ENCODE results near the gene GRN.

The GRN gene

GRCh38 chr17:44380767-44381166, 35.7 kb downstream of the GRN start:
- no peaks in the 10 kb centered on the region for H3K9me3 ChIP-seq (ENCODE audit: low read length)
- no peaks in the 10 kb centered on the region for H3K36me3 ChIP-seq (ENCODE audit: insufficient read depth, low read length)
- no peak overlapping the region for H3K27ac ChIP-seq (ENCODE audit: low read depth, low read length)
- H3K4me3 ChIP-seq (ENCODE audit: low read depth in 1 of 2, low read length in 2 of 2): no peak overlapping the region
- peaks cover 11% of the 10 kb centered on the region for H3K4me1 ChIP-seq (ENCODE audit: insufficient read depth, low read length)
- no peak overlapping the region for H3K9ac ChIP-seq (ENCODE audit: low read length)
- H3K27me3 ChIP-seq (ENCODE audit: control insufficient read depth in 1 of 2, insufficient read depth in 2 of 2, low read length in 2 of 2): peaks cover 0 to 7% of the 10 kb centered on the region in 2 donors

GRCh38 chr17:44381810-44382305, 36.8 kb downstream of the GRN start:
- H3K27me3 ChIP-seq (ENCODE audit: control insufficient read depth in 1 of 2, insufficient read depth in 2 of 2, low read length in 2 of 2): peaks cover 0 to 7% of the 10 kb centered on the region in 2 donors
- no peak overlapping the region for H3K4me3 ChIP-seq (ENCODE audit: low read depth in 1 of 2, low read length in 2 of 2)
- no peaks in the 10 kb centered on the region for H3K36me3 ChIP-seq (ENCODE audit: insufficient read depth, low read length)
- H3K9me3 ChIP-seq (ENCODE audit: low read length): no peaks in the 10 kb centered on the region
- H3K9ac ChIP-seq (ENCODE audit: low read length): no peak overlapping the region
- H3K27ac ChIP-seq (ENCODE audit: low read depth, low read length): no peak overlapping the region
- peaks cover 12% of the 10 kb centered on the region for H3K4me1 ChIP-seq (ENCODE audit: insufficient read depth, low read length)

GRCh38 chr17:44382917-44383316, 37.8 kb downstream of the GRN start:
- Histone ChIP-seq H3K27ac (ENCODE audit: low read depth, low read length) (no peak overlapping the region), H3K9ac (ENCODE audit: low read length) (no peak overlapping the region), H3K27me3 (ENCODE audit: control insufficient read depth in 1 of 2, insufficient read depth in 2 of 2, low read length in 2 of 2) (peaks cover 0 to 7% of the 10 kb centered on the region in 2 donors), H3K9me3 (ENCODE audit: low read length) (no peaks in the 10 kb centered on the region), H3K4me1 (ENCODE audit: insufficient read depth, low read length) (peaks cover 12% of the 10 kb centered on the region), H3K4me3 (ENCODE audit: low read depth in 1 of 2, low read length in 2 of 2) (no peak overlapping the region), H3K36me3 (ENCODE audit: insufficient read depth, low read length) (no peaks in the 10 kb centered on the region)

GRCh38 chr17:44383363-44383762, 38.3 kb downstream of the GRN start:
- no peak overlapping the region for H3K9ac ChIP-seq (ENCODE audit: low read length)
- H3K4me3 ChIP-seq (ENCODE audit: low read depth in 1 of 2, low read length in 2 of 2): no peak overlapping the region
- peaks cover 0 to 7% of the 10 kb centered on the region in 2 donors for H3K27me3 ChIP-seq (ENCODE audit: control insufficient read depth in 1 of 2, insufficient read depth in 2 of 2, low read length in 2 of 2)
- no peaks in the 10 kb centered on the region for H3K36me3 ChIP-seq (ENCODE audit: insufficient read depth, low read length)
- peaks cover 12% of the 10 kb centered on the region for H3K4me1 ChIP-seq (ENCODE audit: insufficient read depth, low read length)
- no peak overlapping the region for H3K27ac ChIP-seq (ENCODE audit: low read depth, low read length)
- no peaks in the 10 kb centered on the region for H3K9me3 ChIP-seq (ENCODE audit: low read length)

- no peaks in the 10 kb centered on the region for H3K9me3 ChIP-seq (ENCODE audit: low read length)
- H3K4me3 ChIP-seq (ENCODE audit: low read depth in 1 of 2, low read length in 2 of 2): no peak overlapping the region
- H3K36me3 ChIP-seq (ENCODE audit: insufficient read depth, low read length): no peaks in the 10 kb centered on the region
- no peak overlapping the region for H3K27ac ChIP-seq (ENCODE audit: low read depth, low read length)
- H3K27me3 ChIP-seq (ENCODE audit: control insufficient read depth in 1 of 2, insufficient read depth in 2 of 2, low read length in 2 of 2): peaks cover 0 to 7% of the 10 kb centered on the region in 2 donors
- peaks cover 12% of the 10 kb centered on the region for H3K4me1 ChIP-seq (ENCODE audit: insufficient read depth, low read length)
- no peak overlapping the region for H3K9ac ChIP-seq (ENCODE audit: low read length)
Measured at GRCh38 chr17:44383861-44384260, 38.8 kb downstream of the GRN start.

- no peaks in the 10 kb centered on the region for H3K36me3 ChIP-seq (ENCODE audit: insufficient read depth, low read length)
- peaks cover 0 to 7% of the 10 kb centered on the region in 2 donors for H3K27me3 ChIP-seq (ENCODE audit: control insufficient read depth in 1 of 2, insufficient read depth in 2 of 2, low read length in 2 of 2)
- no peaks in the 10 kb centered on the region for H3K9me3 ChIP-seq (ENCODE audit: low read length)
- H3K9ac ChIP-seq (ENCODE audit: low read length): no peak overlapping the region
- H3K27ac ChIP-seq (ENCODE audit: low read depth, low read length): no peak overlapping the region
- peaks cover 12% of the 10 kb centered on the region for H3K4me1 ChIP-seq (ENCODE audit: insufficient read depth, low read length)
- peak overlapping the region; percentile 25 to 56 for H3K4me3 ChIP-seq (ENCODE audit: low read depth in 1 of 2, low read length in 2 of 2)
Measured at GRCh38 chr17:44384281-44384822, 39.2 kb downstream of the GRN start.

GRCh38 chr17:44384823-44385286, 39.8 kb downstream of the GRN start:
- Histone ChIP-seq H3K9me3 (ENCODE audit: low read length) (no peaks in the 10 kb centered on the region), H3K27ac (ENCODE audit: low read depth, low read length) (no peak overlapping the region), H3K4me1 (ENCODE audit: insufficient read depth, low read length) (peaks cover 12% of the 10 kb centered on the region), H3K9ac (ENCODE audit: low read length) (no peak overlapping the region), H3K36me3 (ENCODE audit: insufficient read depth, low read length) (no peaks in the 10 kb centered on the region), H3K27me3 (ENCODE audit: control insufficient read depth in 1 of 2, insufficient read depth in 2 of 2, low read length in 2 of 2) (peaks cover 0 to 7% of the 10 kb centered on the region in 2 donors), H3K4me3 (ENCODE audit: low read depth in 1 of 2, low read length in 2 of 2) (peak overlapping the region; percentile 25 to 56)

GRCh38 chr17:44385287-44386181, 40.4 kb downstream of the GRN start:
- peaks cover 12% of the 10 kb centered on the region for H3K4me1 ChIP-seq (ENCODE audit: insufficient read depth, low read length)
- peak overlapping the region; percentile 25 to 56 for H3K4me3 ChIP-seq (ENCODE audit: low read depth in 1 of 2, low read length in 2 of 2)
- no peak overlapping the region for H3K9ac ChIP-seq (ENCODE audit: low read length)
- no peak overlapping the region for H3K27ac ChIP-seq (ENCODE audit: low read depth, low read length)
- H3K9me3 ChIP-seq (ENCODE audit: low read length): no peaks in the 10 kb centered on the region
- peaks cover 0 to 7% of the 10 kb centered on the region in 2 donors for H3K27me3 ChIP-seq (ENCODE audit: control insufficient read depth in 1 of 2, insufficient read depth in 2 of 2, low read length in 2 of 2)
- no peaks in the 10 kb centered on the region for H3K36me3 ChIP-seq (ENCODE audit: insufficient read depth, low read length)

- no peaks in the 10 kb centered on the region for H3K36me3 ChIP-seq (ENCODE audit: insufficient read depth, low read length)
- H3K27ac ChIP-seq (ENCODE audit: low read depth, low read length): no peak overlapping the region
- peaks cover 12% of the 10 kb centered on the region for H3K4me1 ChIP-seq (ENCODE audit: insufficient read depth, low read length)
- H3K4me3 ChIP-seq (ENCODE audit: low read depth in 1 of 2, low read length in 2 of 2): peak overlapping the region in 1 of 2 donors; percentile 56
- H3K9me3 ChIP-seq (ENCODE audit: low read length): no peaks in the 10 kb centered on the region
- peaks cover 0 to 7% of the 10 kb centered on the region in 2 donors for H3K27me3 ChIP-seq (ENCODE audit: control insufficient read depth in 1 of 2, insufficient read depth in 2 of 2, low read length in 2 of 2)
- H3K9ac ChIP-seq (ENCODE audit: low read length): no peak overlapping the region
Measured at GRCh38 chr17:44386182-44386525, 41.1 kb downstream of the GRN start.

- H3K9ac ChIP-seq (ENCODE audit: low read length): no peak overlapping the region
- H3K4me3 ChIP-seq (ENCODE audit: low read depth in 1 of 2, low read length in 2 of 2): no peak overlapping the region
- H3K36me3 ChIP-seq (ENCODE audit: insufficient read depth, low read length): no peaks in the 10 kb centered on the region
- no peak overlapping the region for H3K27ac ChIP-seq (ENCODE audit: low read depth, low read length)
- H3K27me3 ChIP-seq (ENCODE audit: control insufficient read depth in 1 of 2, insufficient read depth in 2 of 2, low read length in 2 of 2): peaks cover 0 to 7% of the 10 kb centered on the region in 2 donors
- peaks cover 12% of the 10 kb centered on the region for H3K4me1 ChIP-seq (ENCODE audit: insufficient read depth, low read length)
- H3K9me3 ChIP-seq (ENCODE audit: low read length): no peaks in the 10 kb centered on the region
Measured at GRCh38 chr17:44387804-44388203, 42.7 kb downstream of the GRN start.

- Histone ChIP-seq H3K9ac (ENCODE audit: low read length) (no peak within 1 kb of the TSS), H3K9me3 (ENCODE audit: low read length) (no peaks in the 10 kb centered on the region), H3K4me3 (ENCODE audit: low read depth in 1 of 2, low read length in 2 of 2) (no peak within 1 kb of the TSS), H3K27ac (ENCODE audit: low read depth, low read length) (no peak within 1 kb of the TSS), H3K36me3 (ENCODE audit: insufficient read depth, low read length) (no peaks in the 10 kb centered on the region), H3K27me3 (ENCODE audit: control insufficient read depth in 1 of 2, insufficient read depth in 2 of 2, low read length in 2 of 2) (peaks cover 0 to 6% of the 10 kb centered on the region in 2 donors), H3K4me1 (ENCODE audit: insufficient read depth, low read length) (peaks cover 12% of the 10 kb centered on the region)
Measured at GRCh38 chr17:44389281-44389680, 44.2 kb downstream of the GRN start, which contains the start of gene ITGA2B. TSS of gene ITGA2B (minus strand) at chr17:44389649. CDS start at chr17:44389473, 176 bp downstream.
